DMS 273 (cell line): ENCODE data around the gene COPZ2.
"Not testable (repeated sequence)": the region's sequence is repeated elsewhere in the genome, so short reads cannot be mapped to it uniquely, and the experiment has no call there.

ENCODE experiments used
- DNase-seq: peaks from one replicate; lab custom pipeline; 2025; ENCODE audit not compliant: unreplicated experiment; lab: John Stamatoyannopoulos, UW

The COPZ2 gene

GRCh38 chr17:48010193-48010592 is 27.4 kb downstream of the COPZ2 start:
- DNase-seq, result no peak

- DNase-seq, result no peak
These were observed 30.5 kb downstream of the COPZ2 start for GRCh38 chr17:48006936-48007709.

GRCh38 chr17:48004983-48005382 is 32.6 kb downstream of the COPZ2 start:
- DNase-seq, result no peak

- DNase-seq, result peak; percentile 98
These were observed 34.0 kb downstream of the COPZ2 start for GRCh38 chr17:48003417-48004151.

GRCh38 chr17:48002916-48003416 is 34.6 kb downstream of the COPZ2 start:
- no peak for DNase-seq

GRCh38 chr17:48002266-48002915 is 35.2 kb downstream of the COPZ2 start:
- peak; percentile 70 for DNase-seq

- DNase-seq, result not testable (repeated sequence)
These were observed 35.9 kb downstream of the COPZ2 start for GRCh38 chr17:48001657-48002056.

GRCh38 chr17:48001197-48001596 is 36.4 kb downstream of the COPZ2 start:
- DNase-seq, result no peak

- DNase-seq, result no peak
These were observed 38.0 kb downstream of the COPZ2 start for GRCh38 chr17:47999582-47999981.

- no peak for DNase-seq
These were observed 39.6 kb downstream of the COPZ2 start for GRCh38 chr17:47998044-47998443.

- no peak for DNase-seq
These were observed 40.0 kb downstream of the COPZ2 start for GRCh38 chr17:47997586-47997985.

GRCh38 chr17:47996201-47996600 is 41.4 kb downstream of the COPZ2 start:
- DNase-seq, result no peak

- no peak for DNase-seq
These were observed 42.2 kb downstream of the COPZ2 start for GRCh38 chr17:47995241-47995935.

- peak; percentile 39 for DNase-seq
These were observed 42.9 kb downstream of the COPZ2 start for GRCh38 chr17:47994724-47995123.

GRCh38 chr17:47993964-47994363 is 43.6 kb downstream of the COPZ2 start:
- no peak for DNase-seq

- DNase-seq, result no peak
These were observed 44.5 kb downstream of the COPZ2 start for GRCh38 chr17:47993031-47993564.

GRCh38 chr17:47992216-47992615 is 45.4 kb downstream of the COPZ2 start:
- no peak for DNase-seq

GRCh38 chr17:47990962-47991731 is 46.5 kb downstream of the COPZ2 start:
- no peak for DNase-seq

GRCh38 chr17:47989700-47990099 is 47.9 kb downstream of the COPZ2 start:
- no peak for DNase-seq

- DNase-seq, result no peak
These were observed 48.4 kb downstream of the COPZ2 start for GRCh38 chr17:47989159-47989558.
